Keratinocyte (primary cell): Measurements from ENCODE around the gene F11.

Experiments
- EZH2 ChIP-seq: IDR thresholded peaks from one replicate; pipeline ENCODE4 v1.6.1; 2012; ENCODE audit warnings: inconsistent platforms, mild to moderate bottlenecking, low read length, moderate library complexity
- TF ChIP-seq, protein P1 (sequence below), 3 experiments: IDR thresholded peaks in 1 of 3; conservative IDR thresholded peaks in 1 of 3; optimal IDR thresholded peaks in 1 of 3; 2 replicates in 2 of 3; 3 replicates in 1 of 3; pipeline versions ENCODE3 to v1.5.1; 2011; ENCODE audit warnings: low read length in 3 of 3, mild to moderate bottlenecking in 3 of 3, moderate library complexity in 2 of 3, control low read depth in 1 of 3, inconsistent platforms in 1 of 3; ENCODE audit not compliant: insufficient read depth in 2 of 3; ENCODE audit errors: extremely low read depth in 1 of 3

DNA sequence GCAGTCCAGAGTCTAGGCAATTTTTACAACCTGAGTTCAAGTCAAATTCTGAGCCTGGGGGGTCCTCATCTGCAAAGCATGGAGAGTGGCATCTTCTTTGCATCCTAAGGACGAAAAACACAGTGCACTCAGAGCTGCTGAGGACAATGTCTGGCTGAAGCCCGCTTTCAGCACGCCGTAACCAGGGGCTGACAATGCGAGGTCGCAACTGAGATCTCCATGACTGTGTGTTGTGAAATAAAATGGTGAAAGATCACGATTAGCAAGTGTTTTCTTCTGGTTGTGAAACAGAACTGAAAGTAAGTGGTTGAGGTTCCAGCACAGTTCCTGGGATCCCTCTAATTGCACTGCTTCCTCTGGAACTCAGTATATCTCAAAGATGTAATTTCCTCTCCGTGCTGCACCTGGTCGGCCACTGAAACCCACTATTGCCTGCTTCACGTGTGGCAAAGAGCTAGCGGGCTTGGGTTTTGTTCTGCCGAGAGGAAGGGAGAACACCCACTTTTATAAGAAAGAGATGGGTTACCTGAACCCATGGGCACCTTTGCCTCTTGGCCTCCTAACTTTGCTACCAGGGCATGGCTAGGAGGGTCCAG lies 7.7 kb upstream of the F11 start:
- TF ChIP-seq, protein P1, sequence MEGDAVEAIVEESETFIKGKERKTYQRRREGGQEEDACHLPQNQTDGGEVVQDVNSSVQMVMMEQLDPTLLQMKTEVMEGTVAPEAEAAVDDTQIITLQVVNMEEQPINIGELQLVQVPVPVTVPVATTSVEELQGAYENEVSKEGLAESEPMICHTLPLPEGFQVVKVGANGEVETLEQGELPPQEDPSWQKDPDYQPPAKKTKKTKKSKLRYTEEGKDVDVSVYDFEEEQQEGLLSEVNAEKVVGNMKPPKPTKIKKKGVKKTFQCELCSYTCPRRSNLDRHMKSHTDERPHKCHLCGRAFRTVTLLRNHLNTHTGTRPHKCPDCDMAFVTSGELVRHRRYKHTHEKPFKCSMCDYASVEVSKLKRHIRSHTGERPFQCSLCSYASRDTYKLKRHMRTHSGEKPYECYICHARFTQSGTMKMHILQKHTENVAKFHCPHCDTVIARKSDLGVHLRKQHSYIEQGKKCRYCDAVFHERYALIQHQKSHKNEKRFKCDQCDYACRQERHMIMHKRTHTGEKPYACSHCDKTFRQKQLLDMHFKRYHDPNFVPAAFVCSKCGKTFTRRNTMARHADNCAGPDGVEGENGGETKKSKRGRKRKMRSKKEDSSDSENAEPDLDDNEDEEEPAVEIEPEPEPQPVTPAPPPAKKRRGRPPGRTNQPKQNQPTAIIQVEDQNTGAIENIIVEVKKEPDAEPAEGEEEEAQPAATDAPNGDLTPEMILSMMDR (optimal IDR thresholded peaks at IDR 0.05 in 1 of 3, IDR thresholded peaks at IDR 0.05 in 1 of 3, conservative IDR thresholded peaks at IDR 0.05 in 1 of 3; ENCODE audit: extremely low read depth in 1 of 3, insufficient read depth in 2 of 3, low read length in 3 of 3): no peak
- no peak for TF ChIP-seq EZH2
